Ovary (tissue), 9 donors: ENCODE results near the gene CNTFR. TPM values are rescaled to one million over a fixed set of nuclear protein-coding genes. Genes with fewer than 3 reads are reported as not detected.

Source experiments
- DNase-seq, 5 donors: peaks; one replicate each; pipeline ENCODE4 v3.0.0-alpha.2; 2019 to 2020
- H3K27ac ChIP-seq, 2 donors: fragments of 200-600 bp; one replicate each; pipeline versions ENCODE4 v1.5.1 to v1.8.0; 2019 to 2022
- H3K27me3 ChIP-seq: fragments of 200-600 bp; one replicate; pipeline ENCODE4 v1.8.0; 2022
- H3K36me3 ChIP-seq: fragments of 200-600 bp; sonication (generic); one replicate; pipeline ENCODE4 v1.5.1; 2019
- H3K4me1 ChIP-seq: one replicate; pipeline ENCODE4 v1.8.1; 2013; ENCODE audit warnings: mild to moderate bottlenecking, moderate library complexity; ENCODE audit not compliant: insufficient read depth
- H3K4me3 ChIP-seq: fragments of 200-600 bp; sonication (generic); one replicate; pipeline ENCODE4 v1.5.1; 2017
- H3K9me3 ChIP-seq, 2 donors: fragments of 200-600 bp in 1 of 2; sonication (generic) in 1 of 2; one replicate each; pipeline versions ENCODE4 v1.5.1 to v1.8.1; 2013 to 2019; ENCODE audit warnings: mild to moderate bottlenecking in 1 of 2, moderate library complexity in 1 of 2
- CTCF ChIP-seq, 3 donors: fragments of 450-650 bp in 2 of 3; fragments of 200-600 bp in 1 of 3; IDR thresholded peaks; one replicate each; pipeline versions ENCODE4 v1.5.1 to v1.8.0; 2016 to 2022; ENCODE audit warnings: antibody characterized with exemption in 3 of 3, mild to moderate bottlenecking in 1 of 3
- EP300 ChIP-seq: sonication (generic); formaldehyde crosslinking; IDR thresholded peaks from one replicate; pipeline ENCODE4 v1.6.1; 2017; ENCODE audit warnings: antibody characterized with exemption
- POLR2A ChIP-seq: fragments of 450-650 bp; IDR thresholded peaks from one replicate; pipeline ENCODE4 v1.6.1; 2017; ENCODE audit warnings: antibody characterized with exemption, mild to moderate bottlenecking, moderate library complexity
- WGBS, 3 donors: extraction: QIAGEN DNeasy Blood & Tissue Kit in 1 of 3; methylation state at CpG; one replicate each; pipeline versions ENCODE4 v1.1.5 to v1.1.7; 2013 to 2017; 5-methylcytosine and 5-hydroxymethylcytosine counted together
- intact Hi-C, 4 donors: fragments of 100-400 bp; cut with DNase I; formaldehyde crosslinking; loops; one replicate each; pipeline versions ENCODE4 v1.11.0 to v1.15.1; 2022 to 2023
- polyA plus RNA-seq, 2 donors: library from polyadenylated mRNA; stranded (reverse); fragments of 200-250 nt in 1 of 2; fragments of 350-450 nt in 1 of 2; fragmentation: Illumina TruSeq in 1 of 2; extraction: RNeasy Lipid Tissue Mini Kit (QIAGEN cat#74804) in 1 of 2; gene quantifications; one replicate each; pipeline ENCODE4 v1.2.3, GENCODE V29; 2013 to 2014
- total RNA-seq, 7 donors: library from RNA; depleted of rRNA in 2 of 7; stranded (reverse); fragments of >200 nt in 2 of 7; fragmentation: NEBNext Ultra II Directional in 3 of 7; extraction: Animal tissue kit (Norgen Biotek cat#: 25700) in 3 of 7; gene quantifications; one replicate each; pipeline versions ENCODE4 v1.1.0 to v1.2.4, GENCODE V29; 2016 to 2023
- donor health status: DM: no; HTN: no; CAD: no; lungs with moderate emphysema.
- donor health status: DM: no; HTN: no; CAD: no.
- donor health status: Bipolar disorder and iron deficiency.
- donor health status: DM: yes; HTN: yes; CAD: no.
- donor health status: DM: no; HTN: no; CAD: no.
- donor health status: DM: yes; HTN: yes; CAD: no.

CNTFR gene
- total and polyA plus RNA-seq, 9 donors, result 1.2 to 4.7 (median 2.6) TPM

DNA sequence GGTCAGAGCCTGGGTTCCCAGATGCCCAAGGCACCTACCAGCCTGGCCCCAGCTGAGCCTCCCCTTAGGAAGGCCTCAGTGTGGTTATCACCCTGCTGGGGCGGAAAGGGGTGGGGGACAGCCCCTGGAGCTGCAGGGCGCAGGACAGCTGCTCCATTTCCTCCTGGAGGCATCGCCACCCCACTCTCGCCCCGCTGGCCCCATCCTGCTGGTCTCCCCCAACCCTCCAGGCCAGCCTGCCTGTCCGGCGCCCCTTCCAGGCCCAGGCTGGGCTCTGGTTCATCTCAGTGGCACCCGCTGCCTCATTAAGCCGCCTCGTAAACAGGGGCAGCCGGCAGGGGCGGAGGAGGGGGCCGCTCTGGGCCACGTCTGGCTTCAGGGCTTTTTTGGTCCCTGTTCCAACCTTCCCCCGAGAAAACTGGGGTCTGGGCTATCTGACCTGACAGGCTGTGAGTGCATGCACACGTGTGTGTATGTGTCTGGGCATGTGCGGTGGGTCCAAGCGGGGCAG, 36.0 kb downstream of the CNTFR start:
- TF ChIP-seq EP300 (no peak), POLR2A (no peak), CTCF (IDR thresholded peaks at IDR 0.05) (no peak)
- H3K4me1 ChIP-seq, result no peaks in the 10 kb centered on the region
- no peaks in the 10 kb centered on the region for H3K36me3 ChIP-seq
- 86 to 91% (median 87%) methylated on average over 15 to 18 of the region's 18 CpGs for WGBS, 3 donors
- no peak overlapping the region for H3K4me3 ChIP-seq
- H3K27me3 ChIP-seq, result no peaks in the 10 kb centered on the region
- H3K27ac ChIP-seq, result no peak overlapping the region
- intact Hi-C loops, result no loop called here
- peak in 2 of 5 donors; percentile 8 to 31 for DNase-seq
- H3K9me3 ChIP-seq, result no peaks in the 10 kb centered on the region

DNA sequence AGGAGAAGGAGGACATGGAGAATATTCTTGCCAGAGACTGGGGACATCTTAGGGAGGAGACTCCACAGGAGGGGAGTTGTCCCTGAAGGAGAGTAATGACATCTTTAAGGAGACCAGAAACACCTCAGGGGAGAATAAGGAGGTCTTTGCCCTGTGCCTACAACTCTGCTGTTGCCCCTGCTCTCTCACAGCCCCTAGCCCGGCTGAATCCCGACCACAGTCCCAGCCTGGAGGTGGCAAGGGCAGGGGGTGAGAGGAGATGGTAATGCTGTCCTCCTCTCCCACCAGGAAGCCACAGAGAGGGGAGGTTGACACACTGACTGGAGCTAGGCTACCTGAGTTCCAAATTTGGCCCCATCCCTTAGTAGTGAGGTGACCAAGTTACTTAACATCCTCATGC, 36.5 kb downstream of the CNTFR start:
- no peak overlapping the region for H3K27ac ChIP-seq
- H3K4me3 ChIP-seq, result no peak overlapping the region
- H3K36me3 ChIP-seq, result no peaks in the 10 kb centered on the region
- intact Hi-C loops, result no loop called here
- H3K9me3 ChIP-seq, result no peaks in the 10 kb centered on the region
- WGBS, 3 donors, result 90 to 100% (median 94%) methylated on average over 2 of the region's 2 CpGs
- H3K4me1 ChIP-seq, result no peaks in the 10 kb centered on the region
- no peaks in the 10 kb centered on the region for H3K27me3 ChIP-seq
- TF ChIP-seq POLR2A, result no peak
- TF ChIP-seq CTCF (IDR thresholded peaks at IDR 0.05), result no peak
- TF ChIP-seq EP300, result no peak
- peak in 1 of 5 donors; percentile 5 for DNase-seq

- WGBS, 3 donors, result 83 to 92% (median 87%) methylated on average over 13 of the region's 13 CpGs
- intact Hi-C loops, result no loop called here
- DNase-seq, result peak in 1 of 5 donors; percentile 8
These were observed 36.9 kb downstream of the CNTFR start for GRCh38 chr9:34552606-34552981.

DNA sequence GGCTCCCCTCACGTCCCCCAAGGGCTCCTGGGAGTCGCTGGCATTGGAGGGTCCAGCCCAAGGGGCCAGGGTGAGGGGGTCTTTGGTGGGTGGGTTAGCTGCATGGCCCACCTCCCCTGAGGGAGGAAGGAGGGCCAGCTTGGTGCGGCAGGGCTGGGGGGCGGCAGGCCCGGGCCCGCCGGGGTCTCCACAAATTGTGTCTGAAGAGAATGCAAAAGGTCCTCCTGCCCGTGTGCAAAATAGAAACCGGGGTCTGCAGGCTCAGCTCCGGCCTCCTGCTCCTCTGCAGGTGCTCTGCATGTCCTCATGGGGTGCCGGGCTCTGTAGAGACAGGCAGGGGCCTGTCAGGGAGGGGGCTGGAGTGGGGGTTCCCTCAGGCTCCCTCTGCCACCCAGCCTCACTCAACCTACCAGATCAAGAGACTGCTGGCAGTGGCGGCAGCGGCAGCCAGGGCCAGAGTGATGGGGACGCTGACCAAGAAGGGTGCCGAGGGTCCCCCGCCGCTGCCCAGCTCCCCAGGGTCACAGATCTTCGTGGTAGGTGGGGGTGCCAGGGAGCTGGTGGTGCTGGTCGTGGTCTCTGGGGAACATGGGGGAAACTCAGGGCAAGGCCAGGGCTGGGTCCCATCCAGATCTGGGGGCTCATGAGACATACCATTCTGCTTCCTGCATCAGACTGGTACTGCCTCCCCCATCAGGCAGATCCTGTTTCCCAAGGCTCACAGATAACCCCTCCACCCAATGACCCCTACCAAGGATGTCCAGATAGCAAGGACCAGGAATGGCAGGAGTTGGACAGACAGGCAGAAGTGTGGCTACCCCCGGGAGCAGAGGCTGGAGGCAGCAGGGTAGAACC, 37.5 kb downstream of the CNTFR start:
- TF ChIP-seq EP300 (no peak), CTCF (IDR thresholded peaks at IDR 0.05) (no peak), POLR2A (no peak)
- Histone ChIP-seq H3K36me3 (no peaks in the 10 kb centered on the region), H3K9me3 (no peaks in the 10 kb centered on the region), H3K4me3 (no peak overlapping the region), H3K4me1 (no peaks in the 10 kb centered on the region), H3K27ac (no peak overlapping the region), H3K27me3 (no peaks in the 10 kb centered on the region)
- WGBS, 3 donors, result 88 to 91% (median 88%) methylated on average over 17 to 20 of the region's 20 CpGs
- intact Hi-C loops, result no loop called here
- DNase-seq, result peak in 1 of 5 donors; percentile 12

More at GRCh38 chr9:34552606-34552981, 36.9 kb downstream of the CNTFR start:
- Histone ChIP-seq H3K27ac (no peak overlapping the region), H3K9me3 (no peaks in the 10 kb centered on the region), H3K4me3 (no peak overlapping the region), H3K36me3 (no peaks in the 10 kb centered on the region), H3K27me3 (no peaks in the 10 kb centered on the region), H3K4me1 (no peaks in the 10 kb centered on the region)
- TF ChIP-seq CTCF (IDR thresholded peaks at IDR 0.05) (no peak), POLR2A (no peak), EP300 (no peak)
